Cardiac muscle cell (in vitro differentiated cells and primary cell): ENCODE results near the gene HCFC2. TPM values are rescaled to one million over a fixed set of nuclear protein-coding genes. Genes with fewer than 3 reads are reported as not detected.

ENCODE experiments used
- DNase-seq, 2 donors: peaks; one replicate each; pipeline versions ENCODE4 v3.0.0 to v3.0.0-alpha.2; 2010 to 2017; ENCODE audit warnings: low read depth in 1 of 2, low spot score in 1 of 2
- H3K27ac ChIP-seq: fragments of 200-600 bp; sonication (generic); 2 replicates; pipeline ENCODE4 v1.5.1; 2016
- H3K27me3 ChIP-seq: fragments of 200-600 bp; sonication (generic); 2 replicates; pipeline ENCODE4 v1.6.0; 2016; ENCODE audit warnings: control low read depth
- H3K36me3 ChIP-seq: fragments of 200-600 bp; sonication (generic); 2 replicates; pipeline ENCODE4 v1.5.1; 2016; ENCODE audit warnings: control low read depth
- H3K4me1 ChIP-seq: fragments of 200-600 bp; sonication (generic); 2 replicates; pipeline ENCODE4 v1.8.1; 2017; ENCODE audit warnings: low read depth, mild to moderate bottlenecking, mixed run types
- H3K4me3 ChIP-seq: fragments of 200-600 bp; sonication (generic); 2 replicates; pipeline ENCODE4 v1.5.1; 2016; ENCODE audit warnings: mild to moderate bottlenecking
- H3K9me3 ChIP-seq: fragments of 200-600 bp; sonication (generic); 2 replicates; pipeline ENCODE4 v1.5.1; 2017; ENCODE audit warnings: low read depth, mild to moderate bottlenecking, control low read depth
- CTCF ChIP-seq: IDR thresholded peaks from 2 replicates; pipeline ENCODE4 v1.5.1; 2012; ENCODE audit warnings: low read depth, mild to moderate bottlenecking, low read length
- polyA plus RNA-seq: library from polyadenylated mRNA; unstranded; fragments of >200 nt; fragmentation: Nextera tagmentation; extraction: Ambion mirVana; gene quantifications from 2 replicates; pipeline ENCODE4 v1.2.1, GENCODE V29; 2016
- total RNA-seq: library from RNA; depleted of rRNA; stranded (reverse); fragments of >200 nt; gene quantifications from 2 replicates; pipeline ENCODE4 v1.2.3, GENCODE V29; 2016

Gene HCFC2
- total and polyA plus RNA-seq, 2 experiments from 2014 or later = 9.3 to 14.7 TPM

- H3K27ac ChIP-seq = peak overlapping the region; percentile 67
- no peak for TF ChIP-seq CTCF
Observed at GRCh38 chr12:104122298-104122697, 58.0 kb downstream of the HCFC2 start.

GRCh38 chr12:104126548-104126947, 62.2 kb downstream of the HCFC2 start:
- H3K36me3 ChIP-seq = peaks cover 78% of the 10 kb centered on the region
- no peaks in the 10 kb centered on the region for H3K9me3 ChIP-seq
- H3K27ac ChIP-seq = peak overlapping the region; percentile 8
- no peak for DNase-seq
- H3K4me1 ChIP-seq = peaks cover 29% of the 10 kb centered on the region
- no peaks in the 10 kb centered on the region for H3K27me3 ChIP-seq
- no peak for TF ChIP-seq CTCF
- H3K4me3 ChIP-seq = no peak overlapping the region

More at GRCh38 chr12:104122298-104122697, 58.0 kb downstream of the HCFC2 start:
- no peak for DNase-seq
- Histone ChIP-seq H3K9me3 (no peaks in the 10 kb centered on the region), H3K36me3 (peaks cover 86% of the 10 kb centered on the region), H3K4me3 (no peak overlapping the region), H3K27me3 (no peaks in the 10 kb centered on the region), H3K4me1 (peaks cover 16% of the 10 kb centered on the region)

- TF ChIP-seq CTCF = no peak
- H3K4me3 ChIP-seq = peak overlapping the region; percentile 9
- H3K9me3 ChIP-seq = no peaks in the 10 kb centered on the region
- peaks cover 51% of the 10 kb centered on the region for H3K36me3 ChIP-seq
- H3K27ac ChIP-seq = peak overlapping the region; percentile 94
- H3K4me1 ChIP-seq = peaks cover 64% of the 10 kb centered on the region
- no peak for DNase-seq
- H3K27me3 ChIP-seq = no peaks in the 10 kb centered on the region
Observed at GRCh38 chr12:104130760-104131159, 66.4 kb downstream of the HCFC2 start.

GRCh38 chr12:104131609-104132008, 67.3 kb downstream of the HCFC2 start:
- Histone ChIP-seq H3K4me3 (peak overlapping the region; percentile 0), H3K9me3 (no peaks in the 10 kb centered on the region), H3K36me3 (peaks cover 42% of the 10 kb centered on the region), H3K27ac (peak overlapping the region; percentile 94), H3K4me1 (peaks cover 71% of the 10 kb centered on the region), H3K27me3 (no peaks in the 10 kb centered on the region)
- no peak for TF ChIP-seq CTCF
- no peak for DNase-seq

- H3K27ac ChIP-seq = peak overlapping the region; percentile 94
- peak in 1 of 2 donors; percentile 77 for DNase-seq
- H3K4me1 ChIP-seq = peaks cover 71% of the 10 kb centered on the region
- no peak for TF ChIP-seq CTCF
- H3K9me3 ChIP-seq = no peaks in the 10 kb centered on the region
- peaks cover 35% of the 10 kb centered on the region for H3K36me3 ChIP-seq
- H3K27me3 ChIP-seq = no peaks in the 10 kb centered on the region
- H3K4me3 ChIP-seq = peak overlapping the region; percentile 0
Observed at GRCh38 chr12:104132351-104132956, 68.1 kb downstream of the HCFC2 start.
